Transverse colon (tissue), 4 donors: Measurements from ENCODE around the gene AKAP1. TPM values are rescaled to one million over a fixed set of nuclear protein-coding genes. Genes with fewer than 3 reads are reported as not detected.

Source experiments
- DNase-seq: peaks from one replicate; pipeline ENCODE4 v3.0.0-alpha.2; 2019
- H3K27ac ChIP-seq, 4 donors: fragments of 200-600 bp; sonication (generic); 2 replicates each; pipeline ENCODE4 v1.5.1; 2016 to 2018; ENCODE audit warnings: inconsistent platforms in 4 of 4
- H3K27me3 ChIP-seq: fragments of 200-600 bp; sonication (generic); 2 replicates; pipeline ENCODE4 v1.5.1; 2017; ENCODE audit warnings: inconsistent platforms
- H3K36me3 ChIP-seq, 4 donors: fragments of 200-600 bp; sonication (generic); 2 replicates each; pipeline ENCODE4 v1.5.1; 2017 to 2019; ENCODE audit warnings: inconsistent platforms in 4 of 4
- H3K4me1 ChIP-seq, 4 donors: fragments of 200-600 bp; sonication (generic); 2 replicates each; pipeline ENCODE4 v1.5.1; 2017 to 2020; ENCODE audit warnings: inconsistent platforms in 4 of 4
- H3K4me3 ChIP-seq, 4 donors: fragments of 200-600 bp; sonication (generic); 1 replicate in 1 of 4; 2 replicates in 3 of 4; pipeline versions ENCODE4 v1.5.1 to v1.6.1; 2017 to 2019; ENCODE audit warnings: inconsistent platforms in 4 of 4
- H3K9me3 ChIP-seq, 2 donors: fragments of 200-600 bp; sonication (generic); 2 replicates each; pipeline ENCODE4 v1.5.1; 2017 to 2019; ENCODE audit warnings: inconsistent platforms in 2 of 2
- CTCF ChIP-seq, 5 experiments: fragments of 200-600 bp in 3 of 5; fragments of 450-650 bp in 2 of 5; sonication (generic) in 3 of 5; IDR thresholded peaks; 1 replicate in 2 of 5; 2 replicates in 3 of 5; pipeline ENCODE4 v1.5.1; 2016 to 2017; ENCODE audit warnings: antibody characterized with exemption in 5 of 5, inconsistent platforms in 3 of 5, mild to moderate bottlenecking in 2 of 5, moderate library complexity in 1 of 5
- EP300 ChIP-seq: sonication (generic); formaldehyde crosslinking; IDR thresholded peaks from one replicate; pipeline ENCODE4 v1.6.1; 2017; ENCODE audit warnings: antibody characterized with exemption, low read depth
- POLR2A ChIP-seq: fragments of 450-650 bp; IDR thresholded peaks from one replicate; pipeline ENCODE4 v1.6.1; 2016; ENCODE audit warnings: antibody characterized with exemption, mild to moderate bottlenecking, moderate library complexity
- POLR2AphosphoS5 ChIP-seq, 3 donors: sonication (generic); formaldehyde crosslinking; IDR thresholded peaks; one replicate each; pipeline ENCODE4 v1.6.1; 2016; ENCODE audit warnings: antibody characterized with exemption in 3 of 3
- WGBS, 2 donors: methylation state at CpG; one replicate each; pipeline ENCODE4 v1.1.5; 2018; ENCODE audit warnings: low coverage in 1 of 2; 5-methylcytosine and 5-hydroxymethylcytosine counted together
- in situ Hi-C, 4 donors: fragments of 200-750 bp; cut with MboI; loops; one replicate each; pipeline versions ENCODE4 v1.15.0 to v1.15.1; 2017; ENCODE audit warnings: low sequenced_read_pairs in 3 of 4, low pct_ligation_motif_present in 1 of 4, low pct_unique_long_range_greater_than_20kb in 1 of 4
- intact Hi-C: fragments of 100-400 bp; cut with DNase I; formaldehyde crosslinking; loops from one replicate; pipeline ENCODE4 v1.15.1; 2023; ENCODE audit warnings: low total_unique reads
- total RNA-seq, 4 donors: library from RNA; depleted of rRNA; stranded (reverse); fragments of >200 nt; gene quantifications; one replicate each; pipeline ENCODE4 v1.1.0, GENCODE V29; 2016

AKAP1 gene
- 100 to 1,000 TPM; 137 to 193 (median 171) TPM for total RNA-seq

- 1% methylated on average over 30 of the region's 85 CpGs; no CpG with 5 or more reads in 1 of the 2 donors for WGBS, 2 donors
- intact Hi-C loops, result no loop called here
Observed at GRCh38 chr17:57084802-57085447, at the start of gene AKAP1. Gene AKAP1, plus strand, starts transcription at chr17:57085246. Its CDS starts 20,219 bp downstream, at chr17:57105465.

GRCh38 chr17:57035971-57036481, 49.0 kb upstream of the AKAP1 start:
- Histone ChIP-seq H3K36me3 (no peaks in the 10 kb centered on the region), H3K27ac (peak overlapping the region; percentile 82 to 92 (median 88)), H3K9me3 (no peaks in the 10 kb centered on the region), H3K4me3 (peak overlapping the region in 1 of 4 donors; percentile 29), H3K4me1 (peaks cover 9 to 81% (median 61%) of the 10 kb centered on the region in 4 donors), H3K27me3 (no peaks in the 10 kb centered on the region)
- in situ Hi-C loops, result no loop called here
- 39 to 51% methylated on average over 3 to 4 of the region's 4 CpGs for WGBS, 2 donors
- peak; percentile 80 for DNase-seq
- peak in 2 of 3 donors; percentile 61 to 67 for TF ChIP-seq POLR2AphosphoS5 (IDR thresholded peaks at IDR 0.05)
- TF ChIP-seq POLR2A, result peak; percentile 39
- TF ChIP-seq CTCF (IDR thresholded peaks at IDR 0.05), result no peak
- intact Hi-C loops, result no loop called here

More at GRCh38 chr17:57084802-57085447, at the start of gene AKAP1:
- Histone ChIP-seq H3K27me3 (no peaks in the 10 kb centered on the region), H3K4me1 (peaks cover 17 to 45% (median 35%) of the 10 kb centered on the region in 4 donors), H3K27ac (peak within 1 kb of the TSS; percentile 94 to 99 (median 98)), H3K9me3 (no peaks in the 10 kb centered on the region), H3K4me3 (peak within 1 kb of the TSS; percentile 65 to 90 (median 84)), H3K36me3 (no peaks in the 10 kb centered on the region)
- in situ Hi-C loops, result no loop called here
- peak; percentile 95 to 98 (median 98) for TF ChIP-seq POLR2AphosphoS5 (IDR thresholded peaks at IDR 0.05)
- TF ChIP-seq POLR2A, result peak; percentile 96
- TF ChIP-seq EP300, result no peak
- TF ChIP-seq CTCF (IDR thresholded peaks at IDR 0.05), result peak in 3 of 5 experiments; percentile 8 to 31 (median 22)
- DNase-seq, result peak; percentile 97

GRCh38 chr17:57037411-57037810, 47.6 kb upstream of the AKAP1 start:
- Histone ChIP-seq H3K36me3 (no peaks in the 10 kb centered on the region), H3K27me3 (no peaks in the 10 kb centered on the region), H3K9me3 (no peaks in the 10 kb centered on the region), H3K27ac (peak overlapping the region; percentile 82 to 92 (median 88)), H3K4me1 (peaks cover 9 to 75% (median 56%) of the 10 kb centered on the region in 4 donors), H3K4me3 (no peak overlapping the region)
- intact Hi-C loops, result no loop called here
- no peak for DNase-seq
- WGBS, 2 donors, result 35 to 43% methylated on average over 1 of the region's 1 CpG
- in situ Hi-C loops, result no loop called here
- no peak for TF ChIP-seq CTCF (IDR thresholded peaks at IDR 0.05)

GRCh38 chr17:57038486-57038885, 46.6 kb upstream of the AKAP1 start:
- no peak overlapping the region for H3K4me3 ChIP-seq
- H3K27me3 ChIP-seq, result peaks cover 9% of the 10 kb centered on the region
- peaks cover 6 to 64% (median 45%) of the 10 kb centered on the region in 4 donors for H3K4me1 ChIP-seq
- no peak overlapping the region for H3K27ac ChIP-seq
- no peak for DNase-seq
- H3K9me3 ChIP-seq, result no peaks in the 10 kb centered on the region
- in situ Hi-C loops (no loop called here), intact Hi-C loops (no loop called here)
- no peaks in the 10 kb centered on the region for H3K36me3 ChIP-seq
- TF ChIP-seq POLR2A (no peak), EP300 (no peak), CTCF (IDR thresholded peaks at IDR 0.05) (no peak), POLR2AphosphoS5 (IDR thresholded peaks at IDR 0.05) (no peak)
- 63% methylated on average over 3 of the region's 3 CpGs; no CpG with 5 or more reads in 1 of the 2 donors for WGBS, 2 donors
